Measurements from ENCODE around the gene PPP1R12B.
"Not testable (repeated sequence)": the region's sequence is repeated elsewhere in the genome, so short reads cannot be mapped to it uniquely, and the experiment has no call there.

DNA sequence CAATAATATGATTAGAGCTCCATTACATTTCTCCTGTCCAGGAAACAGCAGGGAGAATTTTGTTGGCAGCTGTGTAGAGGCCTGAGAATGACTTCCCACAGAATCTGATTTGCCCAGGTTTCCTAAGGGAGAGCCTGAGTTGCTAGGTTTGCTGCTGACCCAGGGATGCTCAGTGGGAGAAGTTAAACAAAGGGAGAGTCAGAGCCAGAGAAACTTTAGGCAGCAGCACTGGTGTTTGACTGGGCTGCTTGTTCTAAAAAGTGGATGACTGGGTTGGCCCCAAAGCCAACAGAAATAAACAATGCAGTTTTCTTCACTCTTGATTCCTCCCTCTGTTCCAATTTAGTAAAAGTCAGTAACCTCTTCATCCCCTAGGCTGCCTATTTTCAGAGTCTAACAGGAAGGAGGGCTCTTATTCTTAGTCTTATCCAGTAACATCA, 69.3 kb downstream of the PPP1R12B start:
- TF ChIP-seq, protein P1, sequence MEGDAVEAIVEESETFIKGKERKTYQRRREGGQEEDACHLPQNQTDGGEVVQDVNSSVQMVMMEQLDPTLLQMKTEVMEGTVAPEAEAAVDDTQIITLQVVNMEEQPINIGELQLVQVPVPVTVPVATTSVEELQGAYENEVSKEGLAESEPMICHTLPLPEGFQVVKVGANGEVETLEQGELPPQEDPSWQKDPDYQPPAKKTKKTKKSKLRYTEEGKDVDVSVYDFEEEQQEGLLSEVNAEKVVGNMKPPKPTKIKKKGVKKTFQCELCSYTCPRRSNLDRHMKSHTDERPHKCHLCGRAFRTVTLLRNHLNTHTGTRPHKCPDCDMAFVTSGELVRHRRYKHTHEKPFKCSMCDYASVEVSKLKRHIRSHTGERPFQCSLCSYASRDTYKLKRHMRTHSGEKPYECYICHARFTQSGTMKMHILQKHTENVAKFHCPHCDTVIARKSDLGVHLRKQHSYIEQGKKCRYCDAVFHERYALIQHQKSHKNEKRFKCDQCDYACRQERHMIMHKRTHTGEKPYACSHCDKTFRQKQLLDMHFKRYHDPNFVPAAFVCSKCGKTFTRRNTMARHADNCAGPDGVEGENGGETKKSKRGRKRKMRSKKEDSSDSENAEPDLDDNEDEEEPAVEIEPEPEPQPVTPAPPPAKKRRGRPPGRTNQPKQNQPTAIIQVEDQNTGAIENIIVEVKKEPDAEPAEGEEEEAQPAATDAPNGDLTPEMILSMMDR (conservative IDR thresholded peaks at IDR 0.05 in 1 of 2, IDR thresholded peaks at IDR 0.05 in 1 of 2; ENCODE audit: low read depth in 1 of 2, low read length in 2 of 2): not testable (repeated sequence)
- not testable (repeated sequence) for TF ChIP-seq EZH2 (IDR thresholded peaks at IDR 0.05; ENCODE audit: low read length, missing control alignments)
